ENCODE results near the gene RNF208. TPM values are rescaled to one million over a fixed set of nuclear protein-coding genes. Genes with fewer than 3 reads are reported as not detected.
A peak's percentile ranks its signal among the peaks of the same experiment; 100 is the strongest.

RNF208 gene
- total RNA-seq, 1 donor from 2014 or later: not detected

DNA sequence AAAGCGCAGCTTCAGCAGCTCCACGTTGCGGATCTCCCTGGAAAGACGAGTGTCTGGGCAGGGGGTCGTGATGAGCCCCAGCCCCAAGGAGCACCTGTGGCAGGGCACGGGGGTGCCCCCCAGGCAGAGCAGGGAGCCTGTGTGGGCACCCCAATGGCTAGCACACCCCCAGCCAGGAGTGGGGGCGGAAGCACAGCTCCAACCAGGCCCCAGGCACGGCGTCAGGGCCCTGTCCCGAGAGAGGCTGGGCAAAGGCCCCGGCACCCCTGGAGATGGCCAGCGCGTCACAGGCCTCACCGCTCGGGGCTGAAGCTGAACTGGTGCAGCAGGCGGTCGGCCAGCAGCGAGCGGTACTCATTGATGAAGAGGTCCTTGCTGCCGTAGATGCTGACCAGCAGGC lies 41.5 kb downstream of the RNF208 start:
- TF ChIP-seq, protein P1, sequence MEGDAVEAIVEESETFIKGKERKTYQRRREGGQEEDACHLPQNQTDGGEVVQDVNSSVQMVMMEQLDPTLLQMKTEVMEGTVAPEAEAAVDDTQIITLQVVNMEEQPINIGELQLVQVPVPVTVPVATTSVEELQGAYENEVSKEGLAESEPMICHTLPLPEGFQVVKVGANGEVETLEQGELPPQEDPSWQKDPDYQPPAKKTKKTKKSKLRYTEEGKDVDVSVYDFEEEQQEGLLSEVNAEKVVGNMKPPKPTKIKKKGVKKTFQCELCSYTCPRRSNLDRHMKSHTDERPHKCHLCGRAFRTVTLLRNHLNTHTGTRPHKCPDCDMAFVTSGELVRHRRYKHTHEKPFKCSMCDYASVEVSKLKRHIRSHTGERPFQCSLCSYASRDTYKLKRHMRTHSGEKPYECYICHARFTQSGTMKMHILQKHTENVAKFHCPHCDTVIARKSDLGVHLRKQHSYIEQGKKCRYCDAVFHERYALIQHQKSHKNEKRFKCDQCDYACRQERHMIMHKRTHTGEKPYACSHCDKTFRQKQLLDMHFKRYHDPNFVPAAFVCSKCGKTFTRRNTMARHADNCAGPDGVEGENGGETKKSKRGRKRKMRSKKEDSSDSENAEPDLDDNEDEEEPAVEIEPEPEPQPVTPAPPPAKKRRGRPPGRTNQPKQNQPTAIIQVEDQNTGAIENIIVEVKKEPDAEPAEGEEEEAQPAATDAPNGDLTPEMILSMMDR (IDR thresholded peaks at IDR 0.05; ENCODE audit: insufficient read depth, low read length, severe bottlenecking): no peak
- Histone ChIP-seq H3K4me3 (ENCODE audit: low read depth, low read length) (no peak overlapping the region), H3K27me3 (ENCODE audit: control insufficient read depth, insufficient read depth, low read length) (no peaks in the 10 kb centered on the region), H3K36me3 (ENCODE audit: control insufficient read depth, insufficient read depth, low read length) (peaks cover 31% of the 10 kb centered on the region)
- DNase-seq (ENCODE audit: low read depth) (no peak), FAIRE-seq (no peak)

DNA sequence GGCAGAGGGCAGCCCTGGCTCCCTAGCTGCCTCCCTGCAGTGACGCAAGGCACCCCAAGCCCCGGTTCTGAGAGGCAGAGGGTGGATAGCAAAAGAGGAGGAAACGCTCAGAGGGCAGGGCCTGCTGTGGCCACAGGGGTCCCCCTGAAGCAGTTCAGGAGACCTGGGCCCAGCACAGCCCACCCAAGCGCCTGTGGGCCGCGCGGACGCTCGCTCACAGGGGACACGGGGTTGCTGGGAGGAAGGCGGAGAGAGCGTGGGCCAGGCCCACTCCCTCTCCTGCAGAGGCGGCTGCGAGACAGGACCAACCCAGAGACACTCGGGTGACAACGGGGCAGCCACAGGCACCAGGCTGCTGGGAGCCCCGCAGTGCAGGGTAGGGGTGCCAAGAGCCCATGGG lies 42.3 kb downstream of the RNF208 start:
- TF ChIP-seq, protein P1 (IDR thresholded peaks at IDR 0.05; ENCODE audit: insufficient read depth, low read length, severe bottlenecking): no peak
- FAIRE-seq (no peak), DNase-seq (ENCODE audit: low read depth) (no peak)
- H3K27me3 ChIP-seq (ENCODE audit: control insufficient read depth, insufficient read depth, low read length): peaks cover 6% of the 10 kb centered on the region
- H3K36me3 ChIP-seq (ENCODE audit: control insufficient read depth, insufficient read depth, low read length): peaks cover 27% of the 10 kb centered on the region
- H3K4me3 ChIP-seq (ENCODE audit: low read depth, low read length): no peak overlapping the region

DNA sequence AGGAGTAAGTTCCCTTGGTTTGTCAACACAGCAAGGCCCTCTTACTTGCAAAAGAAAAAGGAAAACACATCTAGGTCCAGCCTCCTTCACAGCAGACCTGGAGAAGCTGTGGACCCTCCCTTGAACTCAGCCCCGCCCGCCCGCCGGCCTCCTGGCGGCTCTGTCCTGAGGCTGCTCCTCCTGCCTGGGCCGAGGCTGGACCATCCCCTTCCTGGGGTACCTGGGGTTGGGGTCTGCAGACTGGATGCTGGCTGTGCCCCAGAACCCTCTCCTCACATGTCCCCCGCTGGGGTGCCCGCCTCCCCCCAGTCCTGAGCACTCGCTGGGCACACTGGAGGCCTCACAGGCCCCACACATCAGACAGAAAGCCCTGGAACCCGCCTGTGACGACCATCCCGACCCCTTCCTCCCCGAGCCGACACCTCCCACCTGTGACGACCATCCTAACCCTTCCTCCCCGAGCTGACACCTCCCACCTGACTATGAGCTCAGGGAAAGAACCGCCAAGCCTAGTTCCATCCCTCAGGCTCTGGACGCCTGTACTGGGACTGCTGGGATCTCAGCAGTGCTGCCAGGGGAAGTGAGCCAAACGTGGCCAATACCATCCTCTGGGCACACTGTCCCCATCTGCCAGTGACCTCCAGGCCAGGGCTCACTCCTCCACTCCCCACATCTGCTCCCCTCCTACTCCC lies 43.0 kb downstream of the RNF208 start:
- no peak overlapping the region for H3K4me3 ChIP-seq (ENCODE audit: low read depth, low read length)
- TF ChIP-seq, protein P1 (IDR thresholded peaks at IDR 0.05; ENCODE audit: insufficient read depth, low read length, severe bottlenecking): no peak
- peaks cover 24% of the 10 kb centered on the region for H3K36me3 ChIP-seq (ENCODE audit: control insufficient read depth, insufficient read depth, low read length)
- H3K27me3 ChIP-seq (ENCODE audit: control insufficient read depth, insufficient read depth, low read length): peaks cover 6% of the 10 kb centered on the region
- FAIRE-seq (no peak), DNase-seq (ENCODE audit: low read depth) (no peak)

DNA sequence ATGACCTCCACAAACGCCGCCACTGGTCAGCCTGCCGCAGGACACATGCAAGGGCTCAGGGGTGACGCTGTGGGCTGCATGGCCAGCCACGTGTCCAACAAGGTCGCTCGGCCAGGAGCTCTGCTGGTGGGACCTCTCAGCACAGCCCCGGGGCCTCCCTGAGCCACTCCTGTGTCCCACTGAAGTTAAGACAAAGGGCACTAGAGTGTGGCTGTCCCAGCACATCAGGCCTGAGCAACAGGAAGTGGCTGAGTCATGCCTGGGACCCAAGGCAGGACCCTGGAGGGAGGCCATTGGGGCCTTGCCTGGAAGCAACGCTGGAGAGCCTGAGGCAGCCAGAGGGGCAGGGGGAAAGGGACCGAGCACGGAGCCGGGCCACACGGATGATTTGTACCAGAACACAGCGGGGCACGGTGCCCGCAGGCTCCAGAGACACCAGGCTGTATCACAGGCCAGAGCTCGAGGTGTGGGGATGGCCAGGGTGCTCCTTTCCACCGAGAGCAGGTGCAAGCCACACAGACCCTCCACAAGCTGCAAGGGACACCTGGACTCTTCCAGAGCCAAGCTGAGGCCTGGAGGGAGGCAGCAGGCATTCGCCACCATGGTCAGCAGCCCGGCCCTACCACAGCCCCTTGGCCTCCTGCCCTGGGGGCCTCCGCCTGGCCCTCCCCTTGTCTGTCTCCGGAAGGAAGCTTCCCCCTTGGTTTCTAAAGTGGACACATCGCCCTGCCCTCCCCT lies 43.7 kb downstream of the RNF208 start:
- DNase-seq (ENCODE audit: low read depth): no peak
- Histone ChIP-seq H3K36me3 (ENCODE audit: control insufficient read depth, insufficient read depth, low read length) (peaks cover 19% of the 10 kb centered on the region), H3K4me3 (ENCODE audit: low read depth, low read length) (no peak overlapping the region), H3K27me3 (ENCODE audit: control insufficient read depth, insufficient read depth, low read length) (peaks cover 10% of the 10 kb centered on the region)
- TF ChIP-seq, protein P1 (IDR thresholded peaks at IDR 0.05; ENCODE audit: insufficient read depth, low read length, severe bottlenecking): no peak
- FAIRE-seq: no peak

DNA sequence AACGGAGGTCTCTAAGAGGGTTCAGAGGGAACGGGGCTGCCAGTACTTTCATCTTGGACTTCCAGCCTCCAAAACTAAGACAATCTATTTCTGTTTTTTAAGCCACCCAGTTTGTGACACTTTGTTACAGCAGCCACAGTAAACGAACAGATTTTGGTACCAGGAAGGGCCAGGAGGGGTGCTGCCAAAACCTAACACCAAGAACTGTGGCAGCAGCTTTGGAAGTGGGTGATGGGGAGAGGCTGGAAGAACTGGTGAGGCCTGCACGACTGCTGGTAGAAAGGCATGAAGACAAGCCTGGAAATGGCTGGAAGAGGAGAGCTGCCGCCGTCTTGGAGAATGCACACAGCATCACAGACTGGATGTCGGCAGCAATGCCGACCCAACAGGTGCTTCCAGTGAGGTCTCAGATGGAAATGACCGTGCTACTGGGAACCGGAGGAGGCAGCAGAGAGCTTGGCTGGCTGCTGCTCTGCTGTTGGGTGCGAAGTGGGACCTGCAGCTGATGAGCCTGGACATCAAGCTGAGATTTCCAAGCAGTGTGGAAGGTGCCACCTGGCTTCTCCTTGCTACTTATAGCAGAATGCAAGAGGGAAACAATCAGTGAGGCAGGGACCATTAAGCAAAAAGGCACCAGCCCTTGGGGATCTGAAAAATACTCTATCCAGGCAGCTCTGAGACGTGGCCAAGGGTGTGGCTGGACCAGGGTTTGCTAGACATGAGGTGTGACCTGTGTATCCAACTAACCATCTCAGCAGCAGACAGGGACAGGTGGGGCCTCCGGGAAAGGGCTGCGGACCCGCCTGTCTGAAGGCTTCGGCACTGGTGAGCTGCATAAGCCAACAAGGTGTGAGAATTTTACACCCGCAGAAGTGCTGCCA lies 45.5 kb downstream of the RNF208 start:
- Histone ChIP-seq H3K36me3 (ENCODE audit: control insufficient read depth, insufficient read depth, low read length) (peaks cover 12% of the 10 kb centered on the region), H3K4me3 (ENCODE audit: low read depth, low read length) (no peak overlapping the region), H3K27me3 (ENCODE audit: control insufficient read depth, insufficient read depth, low read length) (peaks cover 14% of the 10 kb centered on the region)
- DNase-seq (ENCODE audit: low read depth): peak; percentile 37
- TF ChIP-seq, protein P1 (IDR thresholded peaks at IDR 0.05; ENCODE audit: insufficient read depth, low read length, severe bottlenecking): peak; percentile 88
- FAIRE-seq: no peak
